LoVo (cell line): ENCODE data around the gene PLIN1.

Source experiments
- DNase-seq: peaks from one replicate; pipeline ENCODE4 v3.0.0-alpha.2; 2016; ENCODE audit warnings: low spot score

Gene PLIN1

GRCh38 chr15:89625716-89626115, 53.5 kb downstream of the PLIN1 start:
- DNase-seq: no peak

GRCh38 chr15:89623165-89623564, 56.0 kb downstream of the PLIN1 start:
- DNase-seq: no peak

- no peak for DNase-seq
Measured at GRCh38 chr15:89621547-89621946, 57.6 kb downstream of the PLIN1 start.

GRCh38 chr15:89616228-89616627, 62.9 kb downstream of the PLIN1 start:
- DNase-seq: no peak

GRCh38 chr15:89615135-89615534, 64.0 kb downstream of the PLIN1 start:
- DNase-seq: no peak
